ENCODE results near the gene POU2F2.

POU2F2 gene

DNA sequence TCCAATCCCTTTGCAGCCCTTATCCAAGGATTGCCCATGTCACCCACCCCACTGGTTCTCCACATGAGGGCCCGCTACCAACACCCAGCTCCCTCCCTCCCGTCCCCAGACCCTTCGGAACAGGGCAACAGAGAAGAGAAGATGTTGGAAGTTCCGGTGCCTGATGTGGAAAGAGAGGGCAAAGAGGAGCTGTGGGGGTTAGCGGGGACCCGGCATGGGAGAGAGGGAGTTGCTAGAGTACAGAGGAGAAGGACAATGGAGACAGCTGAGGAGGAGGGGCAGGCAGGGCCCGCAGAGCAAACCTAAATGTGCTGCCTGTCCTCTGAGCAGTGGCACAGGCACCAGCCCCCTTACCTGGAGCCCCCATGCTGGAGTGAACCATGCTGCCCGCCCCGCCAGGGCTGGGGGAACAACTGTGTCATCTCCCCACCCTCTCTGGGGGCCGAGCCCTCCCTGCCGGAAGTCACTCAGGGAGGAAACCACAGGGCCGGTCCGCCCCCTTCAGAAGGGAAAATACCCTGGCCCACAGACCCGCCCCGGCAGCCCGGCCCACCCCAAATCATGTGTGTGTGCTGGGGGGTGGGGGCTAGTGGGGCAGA lies at the start of gene POU2F2:
POU2F2 (minus strand) TSS at position 417 of the 599 bp plus-strand sequence; CDS start at position 382, 35 bp downstream.
- peak; percentile 57 to 69 for DNase-seq

DNA sequence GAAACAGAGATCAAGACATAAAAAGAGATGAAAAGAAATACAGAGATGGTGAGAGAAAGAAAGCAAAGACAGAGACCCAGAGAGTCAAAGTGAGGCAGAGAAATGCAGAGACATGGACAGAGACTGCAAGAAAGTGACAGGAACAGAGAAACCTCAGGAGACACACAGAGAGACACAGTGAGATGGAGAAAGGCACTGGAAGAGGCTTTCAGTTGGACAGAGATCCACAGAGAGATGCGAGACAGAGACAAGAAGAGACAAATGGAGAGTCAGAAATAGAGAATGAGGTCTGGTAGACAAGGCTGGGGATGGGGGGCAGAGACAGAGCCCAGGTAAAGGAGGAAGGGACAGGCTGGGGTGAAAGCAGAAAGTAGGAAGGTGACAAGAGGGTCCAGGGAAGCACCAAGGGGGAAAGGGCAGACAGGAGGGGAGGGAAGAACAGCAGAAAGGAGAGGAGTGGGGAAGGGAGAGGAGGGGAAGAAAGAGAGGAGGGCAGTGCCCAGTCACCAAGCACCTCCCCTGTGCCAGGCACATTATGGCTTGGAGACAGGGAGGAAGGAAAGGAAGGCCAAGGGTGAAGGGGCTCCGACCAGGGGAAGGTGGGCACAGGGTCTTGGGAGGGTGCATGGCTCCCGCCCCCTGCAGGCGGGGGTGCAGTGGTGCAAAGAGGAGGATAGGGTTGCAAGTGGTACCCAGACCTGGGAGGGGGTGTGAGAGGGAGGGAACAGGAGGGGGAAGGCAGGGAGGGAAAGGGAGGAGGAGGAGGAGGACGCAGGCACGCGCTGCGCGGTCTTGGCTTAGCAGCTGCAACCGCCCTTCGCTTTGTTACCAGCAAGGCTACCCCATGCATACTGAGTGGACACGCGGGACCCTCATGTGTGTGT lies 46.8 kb upstream of the POU2F2 start:
- no peak for DNase-seq

DNA sequence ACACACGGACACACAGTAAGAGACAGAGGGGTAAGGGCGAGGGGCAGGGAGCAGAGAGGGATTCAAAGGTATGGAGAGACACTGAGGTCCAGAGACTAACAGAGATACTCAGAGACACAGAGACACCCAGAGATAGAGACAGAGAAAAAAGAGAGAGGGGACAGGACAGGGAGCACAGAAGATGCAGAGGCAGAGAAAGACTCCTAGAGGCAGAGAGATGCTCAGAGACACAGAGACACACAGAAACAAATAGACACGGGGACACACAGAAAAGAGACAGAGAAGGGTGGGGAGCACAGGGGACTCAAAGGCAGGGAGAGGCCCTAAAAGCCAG lies 45.4 kb upstream of the POU2F2 start:
- no peak for DNase-seq

DNA sequence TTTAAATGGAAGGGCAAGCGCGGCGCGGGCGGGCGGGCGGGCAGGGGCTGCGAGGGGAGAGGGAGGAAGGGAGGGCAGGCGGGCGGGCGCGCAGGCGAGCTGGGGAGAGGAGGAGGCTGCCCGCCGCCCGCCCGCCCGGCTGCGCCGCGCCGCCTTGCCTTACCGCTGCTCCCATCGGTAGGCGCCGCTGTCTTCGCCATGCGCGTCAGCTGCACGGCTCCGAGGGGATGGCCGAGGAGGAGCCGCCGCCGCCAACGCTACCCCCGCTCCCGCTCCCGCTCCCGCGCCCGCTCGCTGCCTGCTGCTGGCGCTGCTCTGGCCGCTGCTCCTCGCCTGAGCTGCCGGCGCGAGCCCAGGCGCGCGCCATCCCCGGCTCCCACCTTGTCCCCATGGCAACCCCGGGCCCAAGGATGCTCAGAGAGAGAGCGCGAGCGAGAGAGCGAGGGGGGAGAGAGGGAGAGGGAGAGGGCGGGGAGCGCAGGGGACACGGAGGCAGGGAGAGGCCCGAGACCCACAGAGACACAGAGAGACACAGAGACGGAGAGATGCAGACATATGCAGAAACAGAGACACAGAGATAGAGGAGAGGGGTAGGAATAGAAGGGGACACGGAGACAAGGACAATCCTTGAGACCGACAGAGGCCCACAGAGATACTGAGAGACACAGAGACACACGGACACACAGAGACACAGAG lies 44.9 kb upstream of the POU2F2 start:
- peak; percentile 40 to 61 for DNase-seq

DNA sequence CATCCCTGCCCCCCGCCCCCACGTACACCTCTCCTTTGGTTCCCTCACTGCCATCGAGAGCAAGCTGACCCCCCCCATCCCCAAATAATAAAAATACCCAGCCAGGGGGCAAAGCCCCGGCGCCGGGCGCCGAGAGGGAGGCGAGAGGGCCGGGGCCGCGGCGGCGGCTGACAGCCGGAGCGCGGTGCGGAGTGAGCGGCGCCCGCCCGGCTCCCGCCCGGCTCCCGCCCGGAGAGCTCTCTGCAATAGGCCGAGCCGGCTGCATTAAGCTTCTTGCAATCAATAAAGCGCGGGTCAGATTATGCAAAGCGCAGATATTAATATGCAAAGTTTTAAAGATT lies 44.4 kb upstream of the POU2F2 start:
- DNase-seq = no peak

DNA sequence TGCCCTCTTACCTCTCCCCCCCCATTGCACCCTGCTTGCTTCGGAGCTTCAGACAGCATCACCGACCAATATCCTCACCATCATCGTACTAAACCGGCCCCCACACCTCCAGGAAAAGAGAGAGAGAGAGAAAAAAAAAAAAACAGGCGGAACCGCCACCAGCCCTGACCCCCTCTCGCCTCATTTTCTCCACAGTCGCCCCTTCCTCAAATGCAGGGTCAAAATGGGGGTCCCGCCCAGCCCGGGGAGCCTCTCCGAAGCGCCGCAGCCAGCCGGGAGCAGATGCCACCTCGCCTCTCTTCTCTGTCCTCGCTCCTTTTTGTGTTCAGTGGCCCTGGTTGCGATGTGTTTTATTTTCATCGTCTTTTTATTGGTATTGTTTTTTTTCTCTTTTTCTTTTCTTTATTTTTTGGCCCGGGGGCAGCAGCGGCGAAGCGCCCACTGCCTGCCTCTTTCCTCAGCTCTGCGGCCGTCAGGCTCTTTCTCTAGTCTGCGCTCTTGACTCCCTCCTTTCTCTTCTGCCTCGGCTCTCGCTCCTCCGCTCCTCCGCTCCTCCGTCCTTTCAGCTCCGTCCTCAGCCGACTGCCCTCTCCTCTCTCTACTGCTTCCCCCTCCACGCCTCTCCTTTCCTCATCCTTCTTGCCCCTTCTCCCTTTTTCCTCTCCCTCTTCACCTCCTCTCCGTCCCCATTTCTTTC lies 43.9 kb upstream of the POU2F2 start:
- no peak for DNase-seq

DNA sequence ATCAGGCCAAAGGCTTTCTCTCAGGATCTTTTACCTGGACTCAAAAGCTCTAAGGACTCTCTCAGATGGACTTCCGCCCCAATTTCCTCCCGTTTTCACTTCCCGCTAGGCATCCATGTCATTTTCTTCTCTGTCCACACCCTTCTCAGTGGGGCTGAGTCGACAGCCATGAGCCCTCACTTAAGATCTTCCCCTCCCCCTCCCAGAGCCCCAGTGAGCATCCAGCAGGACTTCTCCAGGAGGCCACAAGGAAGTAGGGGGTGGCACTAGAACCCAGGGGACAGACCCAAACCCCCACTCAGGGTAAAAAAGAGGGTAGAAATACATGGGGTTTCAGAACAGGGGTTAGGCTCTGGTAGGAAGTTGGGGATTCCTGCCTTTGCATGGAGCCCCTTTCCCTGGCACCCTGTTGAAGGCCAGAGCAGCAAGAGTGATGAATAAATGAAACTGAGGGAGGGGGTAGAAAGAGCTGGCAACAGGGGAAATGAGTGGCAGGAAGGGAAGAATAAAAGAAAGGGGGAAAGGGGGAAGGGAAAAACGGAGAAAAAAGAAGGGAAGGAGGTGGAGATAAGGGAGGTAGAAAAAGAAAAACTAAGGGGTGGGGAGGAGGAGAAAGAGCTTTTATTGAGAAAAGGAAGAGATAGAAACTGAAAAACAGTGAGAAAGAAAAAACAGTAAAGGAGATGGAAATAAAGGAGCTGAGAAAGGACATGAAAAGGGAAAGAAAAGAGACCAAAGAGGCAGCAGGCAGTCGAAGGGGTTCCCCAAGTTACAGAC lies 42.9 kb upstream of the POU2F2 start:
- no peak for DNase-seq

DNA sequence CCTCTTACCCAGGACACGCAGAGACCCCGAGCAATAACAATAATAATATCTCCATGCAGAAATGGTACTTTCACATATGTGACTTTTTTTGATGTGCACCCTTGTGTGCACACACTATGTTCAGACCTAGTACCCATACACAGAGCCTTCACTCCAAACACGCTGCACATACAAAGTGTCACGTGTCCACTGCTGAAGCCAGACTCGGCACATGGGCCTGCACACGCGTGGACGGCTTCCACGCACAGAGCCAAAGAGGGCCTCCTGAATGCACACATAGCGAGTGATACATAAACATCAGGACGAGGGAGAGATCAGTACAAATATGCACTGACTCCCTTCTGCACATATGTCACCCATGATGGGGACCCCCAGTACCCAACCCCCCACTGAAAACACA lies 41.9 kb upstream of the POU2F2 start:
- DNase-seq = no peak

DNA sequence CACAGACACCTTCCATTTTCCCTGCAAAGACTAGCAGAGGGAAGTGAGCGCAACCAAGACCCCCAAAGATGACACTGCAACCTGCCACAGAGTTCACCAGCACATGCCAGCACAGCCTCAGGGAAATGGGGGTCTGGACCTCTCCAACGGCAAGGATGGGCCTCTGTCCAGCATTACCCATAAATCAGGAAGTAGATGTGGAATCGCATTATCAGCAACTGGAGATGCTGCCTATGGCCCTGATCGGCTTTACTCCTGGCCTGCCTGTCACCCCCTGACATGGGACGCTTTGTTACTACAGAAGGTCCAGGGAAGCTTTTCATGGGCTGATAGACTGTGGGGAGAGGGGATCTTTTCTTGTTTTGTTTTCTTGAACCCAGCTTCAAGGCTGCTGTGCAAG lies 41.4 kb upstream of the POU2F2 start:
- DNase-seq = no peak

DNA sequence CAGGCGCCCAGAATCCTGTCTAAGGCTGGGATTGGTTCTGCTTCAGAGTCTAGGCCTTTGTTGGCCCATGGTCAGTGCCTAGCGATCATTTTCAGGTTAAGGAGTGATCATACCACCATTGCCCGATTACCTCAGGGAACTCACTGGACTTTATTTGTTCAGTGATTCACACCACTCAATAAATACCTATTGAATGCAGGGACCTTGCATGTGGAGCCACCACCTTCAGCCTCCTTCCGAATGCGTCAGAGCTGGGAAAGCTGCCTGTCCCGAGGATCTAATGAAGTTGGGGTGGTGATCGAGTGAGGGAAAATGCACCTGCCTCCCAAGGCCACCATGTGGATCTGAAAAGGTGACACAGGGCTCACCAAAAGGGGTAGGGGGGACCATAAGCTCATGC lies 40.0 kb upstream of the POU2F2 start:
- DNase-seq = no peak

DNA sequence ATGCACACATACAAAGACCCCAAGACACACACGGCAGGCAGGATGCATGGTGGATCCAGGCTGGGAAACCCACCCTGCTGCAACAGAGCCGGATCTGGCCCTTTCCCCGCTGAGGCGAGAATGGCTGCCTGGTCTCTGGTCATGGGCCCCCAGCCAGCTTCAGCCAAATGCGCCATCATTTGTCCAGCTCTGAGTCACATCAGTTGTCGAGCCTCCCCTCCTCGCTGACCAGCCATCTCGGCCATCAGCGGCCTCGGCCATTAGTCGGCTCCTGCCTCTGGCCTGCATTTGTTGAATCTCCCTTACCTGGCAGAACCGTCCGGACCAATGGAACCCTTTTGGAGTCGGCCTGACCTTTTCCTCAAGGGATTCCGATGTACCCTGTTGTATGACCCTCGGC lies 38.5 kb upstream of the POU2F2 start:
- DNase-seq = no peak

DNA sequence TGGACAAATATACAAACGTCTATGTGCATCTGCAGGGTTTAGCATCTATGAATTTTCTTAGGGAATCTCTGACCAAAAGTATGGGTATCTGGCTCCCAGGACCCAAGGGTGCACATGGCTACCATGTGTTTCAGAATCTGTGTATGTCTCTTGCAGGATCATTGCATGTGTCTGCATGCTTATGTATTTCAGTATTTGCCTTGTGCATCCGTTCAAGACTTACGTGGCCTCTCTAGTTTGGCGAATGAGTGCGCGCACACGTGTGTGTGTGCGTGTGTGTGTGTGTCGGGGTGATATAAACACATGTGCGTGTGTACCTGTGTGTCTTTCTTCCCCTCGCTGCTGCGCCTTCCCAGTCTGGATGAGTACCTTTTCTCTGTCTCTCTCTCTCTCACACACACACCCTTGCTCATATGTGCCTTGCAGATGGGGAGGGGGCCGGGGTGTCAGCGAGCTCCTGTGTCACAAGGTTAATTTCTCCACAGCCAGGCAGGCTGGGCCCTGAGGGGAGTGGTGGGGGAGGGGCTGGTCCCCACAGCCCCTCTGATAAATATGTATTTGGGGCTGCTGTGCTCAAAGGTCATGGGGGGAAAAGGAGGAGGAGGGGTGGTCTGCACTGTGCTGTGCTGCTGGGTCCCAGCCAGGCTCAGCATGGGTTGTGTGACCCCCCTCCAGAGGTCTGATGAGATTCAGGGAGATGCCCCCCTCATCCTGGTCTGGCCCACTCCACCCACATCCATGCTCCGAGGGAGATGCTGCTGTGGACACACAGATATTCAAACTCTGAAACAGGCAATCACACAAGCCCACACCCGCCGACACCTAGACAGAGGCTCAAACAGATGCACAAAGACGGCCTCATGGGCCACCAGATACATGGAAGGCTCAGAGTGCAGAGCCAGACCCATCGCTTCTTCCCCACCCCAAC lies 37.5 kb upstream of the POU2F2 start:
- no peak for DNase-seq

DNA sequence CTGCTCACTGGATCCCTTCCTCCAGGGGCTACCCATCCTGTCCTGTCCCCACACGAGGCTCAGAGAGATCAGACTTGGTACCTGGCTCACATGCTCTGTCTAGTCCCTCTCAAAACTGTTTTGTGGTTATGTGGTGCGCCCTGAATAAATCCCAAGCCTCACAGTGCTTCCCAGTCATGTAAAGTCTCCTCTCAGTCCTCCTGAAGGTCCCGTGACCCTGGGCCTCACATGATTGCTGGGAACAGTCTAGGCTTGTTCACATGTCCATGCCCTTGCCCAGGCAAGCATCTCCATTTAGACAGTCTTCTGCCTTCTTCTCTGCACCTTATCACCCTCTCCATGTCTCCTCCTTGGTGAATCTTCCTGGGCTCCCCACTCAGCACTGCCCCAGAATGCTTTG lies 36.0 kb upstream of the POU2F2 start:
- DNase-seq = no peak

DNA sequence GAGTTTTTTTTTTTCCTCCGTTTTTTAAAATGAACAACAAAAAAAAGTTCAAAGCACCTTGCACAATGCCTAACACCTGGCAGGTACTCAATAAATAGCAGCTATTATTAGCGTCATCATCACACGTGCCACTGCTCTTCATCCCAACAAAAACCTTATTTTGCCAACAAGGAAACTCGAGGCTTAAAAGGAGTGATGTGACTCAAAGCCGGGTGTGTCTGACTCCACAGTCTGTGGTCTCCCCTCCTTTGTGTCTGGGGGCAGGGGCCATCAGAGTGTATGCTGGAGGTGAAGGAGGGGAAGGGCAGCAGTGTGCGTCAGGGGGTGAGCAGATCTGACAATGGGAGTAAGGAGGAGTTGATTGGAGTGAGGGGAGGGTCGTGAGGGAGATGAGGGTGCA lies 34.1 kb upstream of the POU2F2 start:
- no peak for DNase-seq

DNA sequence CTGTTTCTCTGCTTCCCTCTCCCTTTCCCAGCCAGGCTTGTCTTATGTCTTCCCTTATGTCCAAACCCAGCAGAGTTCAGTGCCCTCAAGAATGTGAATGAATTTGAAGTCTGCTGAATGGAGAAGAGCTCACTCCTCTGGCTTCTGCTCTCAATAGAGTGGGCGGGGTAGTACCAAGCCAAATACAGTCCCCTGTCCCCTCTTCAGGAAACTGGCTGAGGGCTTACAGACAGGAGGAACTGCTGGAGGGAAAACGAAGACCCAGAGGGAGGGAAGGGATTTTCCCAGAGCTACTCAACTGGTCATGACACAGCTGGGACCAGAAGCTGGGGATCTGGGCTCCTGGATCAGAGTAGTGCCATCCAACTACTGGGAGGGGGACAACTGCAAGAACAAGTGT lies 32.9 kb upstream of the POU2F2 start:
- DNase-seq = peak; percentile 45 to 77

DNA sequence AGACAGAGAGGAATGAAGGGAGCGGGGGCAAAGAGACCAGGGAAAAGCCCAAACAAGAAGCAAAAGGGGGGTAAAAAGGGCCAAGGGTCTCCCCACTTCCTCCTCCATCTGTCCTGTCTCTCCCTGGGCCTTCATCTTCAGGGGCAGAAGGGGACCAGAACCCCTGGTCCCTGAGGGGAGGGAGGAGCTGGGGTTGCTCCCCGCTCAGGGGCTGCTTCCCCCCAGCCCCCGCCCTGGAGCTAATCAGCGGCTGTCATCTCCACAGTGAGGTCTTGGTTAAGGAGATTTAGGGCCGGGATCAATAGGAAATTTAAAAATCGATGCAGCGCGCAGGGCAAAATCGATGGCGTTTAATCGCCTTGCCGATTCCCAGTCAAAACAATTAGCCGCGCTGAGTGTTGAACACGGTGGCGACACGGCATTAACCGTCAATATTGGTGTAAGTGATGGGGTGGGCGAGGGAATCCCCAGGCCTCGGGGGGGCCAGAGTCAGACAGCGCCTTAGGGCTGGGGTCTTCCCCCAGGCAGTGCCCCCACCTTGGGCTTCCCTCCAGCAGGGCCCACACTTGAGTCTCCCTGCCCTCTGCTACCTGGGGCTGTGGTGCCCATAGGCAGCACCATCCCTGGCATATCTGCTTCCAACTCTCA lies 29.5 kb upstream of the POU2F2 start:
- DNase-seq = no peak

DNA sequence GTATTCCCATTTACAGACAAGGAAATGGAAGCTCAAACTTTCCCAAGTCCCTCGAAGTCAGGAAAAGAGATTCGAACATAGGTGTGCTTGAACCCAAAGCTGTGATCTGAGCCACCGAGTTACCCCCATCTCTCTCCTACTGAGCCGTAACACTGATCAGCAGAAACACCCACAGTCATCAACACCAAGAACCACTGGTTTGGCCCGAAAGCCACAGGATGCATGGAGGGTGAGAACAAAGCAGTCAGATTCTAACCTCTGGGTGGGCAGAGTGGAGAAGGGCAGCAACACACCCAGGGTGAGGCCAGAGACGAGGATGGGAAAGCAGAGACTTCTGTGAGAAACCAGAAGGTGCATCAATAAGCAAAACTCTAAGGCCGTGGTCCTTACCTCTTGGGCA lies 27.7 kb upstream of the POU2F2 start:
- no peak for DNase-seq

DNA sequence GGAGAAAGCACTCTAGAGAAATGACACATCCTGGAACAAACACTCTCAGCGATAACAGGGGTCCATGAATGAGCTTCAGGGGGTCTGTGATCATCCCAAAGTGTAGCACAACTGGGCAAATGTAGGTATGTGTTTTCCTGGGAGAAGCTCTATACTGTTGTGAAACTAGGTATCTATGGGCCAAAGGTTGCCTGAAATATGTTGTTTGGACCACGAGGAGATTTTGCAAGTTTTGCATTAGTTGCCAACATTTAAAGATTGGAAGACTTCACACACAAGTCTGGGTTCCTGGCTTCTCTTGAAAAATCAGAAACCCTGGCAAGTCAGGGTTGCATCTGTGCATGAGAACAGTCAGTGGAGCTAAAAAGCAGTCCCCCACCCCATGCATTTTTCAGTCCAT lies 26.7 kb upstream of the POU2F2 start:
- no peak for DNase-seq

DNA sequence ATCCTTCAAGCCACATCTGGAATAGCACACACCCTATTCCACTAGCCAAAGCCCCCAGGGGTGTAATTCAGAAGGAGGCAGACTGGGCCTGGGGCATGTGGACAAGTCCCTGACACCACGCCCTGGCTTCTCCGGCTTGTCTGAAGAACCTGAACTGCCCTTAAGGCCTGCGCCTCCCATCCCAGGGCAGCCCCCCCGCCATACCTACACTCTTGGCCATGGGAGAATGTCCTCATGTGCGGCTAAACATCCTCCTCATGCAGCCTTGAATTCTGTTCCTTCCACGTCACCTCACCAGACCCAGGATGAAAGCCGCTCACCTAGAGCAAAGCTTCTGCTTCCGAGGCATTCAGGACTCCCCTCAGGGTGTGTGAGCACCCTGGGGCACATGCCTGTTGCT lies 24.3 kb upstream of the POU2F2 start:
- no peak for DNase-seq

DNA sequence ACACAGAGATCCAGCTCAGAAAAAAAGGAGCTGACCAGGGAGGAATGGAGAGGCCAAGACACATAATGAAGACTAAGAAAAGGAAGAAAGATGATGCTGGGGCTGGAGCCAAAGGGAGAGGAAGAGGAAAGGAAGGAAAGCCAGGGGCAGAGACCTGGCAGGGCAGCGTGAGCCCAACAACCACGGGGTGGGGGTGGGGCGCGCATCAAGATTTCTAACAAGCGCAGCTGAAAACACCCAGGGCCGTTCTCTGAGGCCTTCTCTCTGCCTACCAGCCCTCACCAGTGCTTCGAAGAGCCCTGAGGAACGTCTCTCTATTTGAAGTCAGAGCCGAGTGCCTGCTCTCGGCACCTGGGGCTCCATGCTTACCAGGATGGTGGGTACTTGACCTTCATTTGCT lies 23.6 kb upstream of the POU2F2 start:
- DNase-seq = no peak
